Peyer's patch (tissue), 4 donors: ENCODE results near the gene CASP12.

Experiments
- POLR2A ChIP-seq, 2 donors: fragments of 450-650 bp; IDR thresholded peaks; one replicate each; pipeline ENCODE4 v1.5.1; 2017; ENCODE audit warnings: antibody characterized with exemption in 2 of 2, mild to moderate bottlenecking in 2 of 2, moderate library complexity in 2 of 2
- TF ChIP-seq, protein P1 (sequence below), 6 experiments: fragments of 450-650 bp in 4 of 6; fragments of 200-600 bp in 2 of 6; sonication (generic) in 1 of 6; IDR thresholded peaks; one replicate each; pipeline ENCODE4 v1.5.1; 2017 to 2019; ENCODE audit warnings: antibody characterized with exemption in 6 of 6, mild to moderate bottlenecking in 3 of 6, moderate library complexity in 1 of 6

DNA sequence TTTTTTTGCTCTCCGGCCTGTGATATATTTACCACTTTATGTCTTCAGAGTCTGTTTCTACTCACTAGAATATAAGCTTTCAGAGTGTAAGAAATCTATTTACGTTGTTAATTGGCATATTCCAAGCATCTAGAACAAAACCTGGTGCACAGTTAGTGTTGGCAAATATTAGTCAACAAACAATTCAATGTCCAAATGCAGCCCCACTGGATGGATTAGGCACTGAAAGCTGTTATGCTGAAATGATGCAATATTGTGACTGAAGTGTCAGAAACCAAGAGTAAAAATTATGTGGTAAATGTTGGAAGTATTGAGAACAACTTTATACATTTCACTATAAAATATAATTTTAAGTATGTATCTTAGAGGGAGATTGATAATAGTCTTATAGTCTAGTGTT, 45.3 kb upstream of the CASP12 start:
- TF ChIP-seq, protein P1, sequence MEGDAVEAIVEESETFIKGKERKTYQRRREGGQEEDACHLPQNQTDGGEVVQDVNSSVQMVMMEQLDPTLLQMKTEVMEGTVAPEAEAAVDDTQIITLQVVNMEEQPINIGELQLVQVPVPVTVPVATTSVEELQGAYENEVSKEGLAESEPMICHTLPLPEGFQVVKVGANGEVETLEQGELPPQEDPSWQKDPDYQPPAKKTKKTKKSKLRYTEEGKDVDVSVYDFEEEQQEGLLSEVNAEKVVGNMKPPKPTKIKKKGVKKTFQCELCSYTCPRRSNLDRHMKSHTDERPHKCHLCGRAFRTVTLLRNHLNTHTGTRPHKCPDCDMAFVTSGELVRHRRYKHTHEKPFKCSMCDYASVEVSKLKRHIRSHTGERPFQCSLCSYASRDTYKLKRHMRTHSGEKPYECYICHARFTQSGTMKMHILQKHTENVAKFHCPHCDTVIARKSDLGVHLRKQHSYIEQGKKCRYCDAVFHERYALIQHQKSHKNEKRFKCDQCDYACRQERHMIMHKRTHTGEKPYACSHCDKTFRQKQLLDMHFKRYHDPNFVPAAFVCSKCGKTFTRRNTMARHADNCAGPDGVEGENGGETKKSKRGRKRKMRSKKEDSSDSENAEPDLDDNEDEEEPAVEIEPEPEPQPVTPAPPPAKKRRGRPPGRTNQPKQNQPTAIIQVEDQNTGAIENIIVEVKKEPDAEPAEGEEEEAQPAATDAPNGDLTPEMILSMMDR (IDR thresholded peaks at IDR 0.05), result no peak
- TF ChIP-seq POLR2A (IDR thresholded peaks at IDR 0.05), result no peak
